ENCODE measurements around the gene SETBP1. TPM values are rescaled to one million over a fixed set of nuclear protein-coding genes. Genes with fewer than 3 reads are reported as not detected.
A peak's percentile ranks its signal among the peaks of the same experiment; 100 is the strongest.

SETBP1 gene
- total RNA-seq, 1 donor from 2014 or later = 12.4 TPM

GRCh38 chr18:44828080-44828479 lies 147.4 kb downstream of the SETBP1 start:
- DNase-seq (ENCODE audit: low read depth) (no peak), FAIRE-seq (no peak)
- H3K4me1 Mint-ChIP-seq (ENCODE audit: low read depth, unreplicated experiment) = peaks cover 35% of the 10 kb centered on the region
- H3K27me3 Mint-ChIP-seq (ENCODE audit: low read depth, unreplicated experiment) = no peaks in the 10 kb centered on the region
- Histone ChIP-seq H3K4me3 (ENCODE audit: insufficient read depth, low read depth, low read length) (no peak overlapping the region), H3K27me3 (ENCODE audit: insufficient read depth, low read length) (no peaks in the 10 kb centered on the region), H3K36me3 (ENCODE audit: insufficient read depth, low read length) (no peaks in the 10 kb centered on the region), H3K79me2 (ENCODE audit: insufficient read depth, low read length) (no peaks in the 10 kb centered on the region), H3K9ac (ENCODE audit: low read length) (no peak overlapping the region), H3K27ac (ENCODE audit: low read depth, low read length) (no peak overlapping the region), H3K4me2 (ENCODE audit: low read length) (no peak overlapping the region), H3K4me1 (ENCODE audit: insufficient read depth, low read length) (peaks cover 26% of the 10 kb centered on the region), H4K20me1 (ENCODE audit: insufficient read depth, low read length) (no peaks in the 10 kb centered on the region), H2AFZ (ENCODE audit: low read depth, low read length) (no peak overlapping the region), H3K9me3 (ENCODE audit: insufficient read depth, low read depth, low read length) (no peaks in the 10 kb centered on the region)
- peaks cover under 1% of the 10 kb centered on the region for H3K9me3 Mint-ChIP-seq (ENCODE audit: unreplicated experiment)
- H3K4me3 Mint-ChIP-seq (ENCODE audit: unreplicated experiment) = no peak overlapping the region
- peaks cover under 1% of the 10 kb centered on the region for H3K36me3 Mint-ChIP-seq (ENCODE audit: low read depth, unreplicated experiment)
- peak overlapping the region; percentile 34 for H3K27ac Mint-ChIP-seq (ENCODE audit: unreplicated experiment)
- TF ChIP-seq CTCF (IDR thresholded peaks at IDR 0.05; ENCODE audit: insufficient read depth, low read depth, low read length) = no peak

- Histone ChIP-seq H3K4me1 (ENCODE audit: insufficient read depth, low read length) (peaks cover 16% of the 10 kb centered on the region), H3K9ac (ENCODE audit: low read length) (no peak overlapping the region), H3K4me3 (ENCODE audit: insufficient read depth, low read depth, low read length) (no peak overlapping the region), H3K36me3 (ENCODE audit: insufficient read depth, low read length) (no peaks in the 10 kb centered on the region), H3K27ac (ENCODE audit: low read depth, low read length) (no peak overlapping the region), H3K79me2 (ENCODE audit: insufficient read depth, low read length) (no peaks in the 10 kb centered on the region), H4K20me1 (ENCODE audit: insufficient read depth, low read length) (no peaks in the 10 kb centered on the region), H3K4me2 (ENCODE audit: low read length) (no peak overlapping the region), H3K27me3 (ENCODE audit: insufficient read depth, low read length) (no peaks in the 10 kb centered on the region), H2AFZ (ENCODE audit: low read depth, low read length) (no peak overlapping the region), H3K9me3 (ENCODE audit: insufficient read depth, low read depth, low read length) (no peaks in the 10 kb centered on the region)
- Mint-ChIP-seq H3K36me3 (ENCODE audit: low read depth, unreplicated experiment) (peaks cover 2% of the 10 kb centered on the region), H3K27me3 (ENCODE audit: low read depth, unreplicated experiment) (no peaks in the 10 kb centered on the region), H3K4me3 (ENCODE audit: unreplicated experiment) (no peak overlapping the region), H3K9me3 (ENCODE audit: unreplicated experiment) (peaks cover 5% of the 10 kb centered on the region), H3K4me1 (ENCODE audit: low read depth, unreplicated experiment) (peaks cover 23% of the 10 kb centered on the region), H3K27ac (ENCODE audit: unreplicated experiment) (no peak overlapping the region)
- DNase-seq (ENCODE audit: low read depth) = no peak
- no peak for FAIRE-seq
- no peak for TF ChIP-seq CTCF (IDR thresholded peaks at IDR 0.05; ENCODE audit: insufficient read depth, low read depth, low read length)
- TF ChIP-seq EZH2 (IDR thresholded peaks at IDR 0.05; ENCODE audit: insufficient read depth, low read length) = no peak
These were observed 149.9 kb downstream of the SETBP1 start for GRCh38 chr18:44830581-44830980.

- H3K4me3 Mint-ChIP-seq (ENCODE audit: unreplicated experiment) = no peak overlapping the region
- no peak overlapping the region for H2AFZ ChIP-seq (ENCODE audit: low read depth, low read length)
- H3K9ac ChIP-seq (ENCODE audit: low read length) = no peak overlapping the region
- no peaks in the 10 kb centered on the region for H3K9me3 ChIP-seq (ENCODE audit: insufficient read depth, low read depth, low read length)
- H3K27me3 Mint-ChIP-seq (ENCODE audit: low read depth, unreplicated experiment) = no peaks in the 10 kb centered on the region
- no peaks in the 10 kb centered on the region for H4K20me1 ChIP-seq (ENCODE audit: insufficient read depth, low read length)
- no peak overlapping the region for H3K4me3 ChIP-seq (ENCODE audit: insufficient read depth, low read depth, low read length)
- H3K4me1 ChIP-seq (ENCODE audit: insufficient read depth, low read length) = no peaks in the 10 kb centered on the region
- DNase-seq (ENCODE audit: low read depth) (no peak), FAIRE-seq (no peak)
- no peak overlapping the region for H3K4me2 ChIP-seq (ENCODE audit: low read length)
- peaks cover 20% of the 10 kb centered on the region for H3K4me1 Mint-ChIP-seq (ENCODE audit: low read depth, unreplicated experiment)
- H3K9me3 Mint-ChIP-seq (ENCODE audit: unreplicated experiment) = peaks cover 5% of the 10 kb centered on the region
- H3K36me3 ChIP-seq (ENCODE audit: insufficient read depth, low read length) = no peaks in the 10 kb centered on the region
- TF ChIP-seq EZH2 (IDR thresholded peaks at IDR 0.05; ENCODE audit: insufficient read depth, low read length) (no peak), CTCF (IDR thresholded peaks at IDR 0.05; ENCODE audit: insufficient read depth, low read depth, low read length) (no peak)
- no peaks in the 10 kb centered on the region for H3K27me3 ChIP-seq (ENCODE audit: insufficient read depth, low read length)
- no peak overlapping the region for H3K27ac Mint-ChIP-seq (ENCODE audit: unreplicated experiment)
- H3K79me2 ChIP-seq (ENCODE audit: insufficient read depth, low read length) = no peaks in the 10 kb centered on the region
- no peak overlapping the region for H3K27ac ChIP-seq (ENCODE audit: low read depth, low read length)
- H3K36me3 Mint-ChIP-seq (ENCODE audit: low read depth, unreplicated experiment) = peaks cover 2% of the 10 kb centered on the region
These were observed 153.1 kb downstream of the SETBP1 start for GRCh38 chr18:44833786-44834185.

Measured in astrocyte (in vitro differentiated cells and primary cell).